HG03060 (cell line): ENCODE data around the gene DMD.

ENCODE experiments used
- ATAC-seq: cut with Tn5 transposase; IDR thresholded peaks from one replicate; pipeline ENCODE4 v1.9.1; 2021; ENCODE audit warnings: low read depth, moderate number of reproducible peaks; ENCODE audit not compliant: unreplicated experiment

DMD gene

DNA sequence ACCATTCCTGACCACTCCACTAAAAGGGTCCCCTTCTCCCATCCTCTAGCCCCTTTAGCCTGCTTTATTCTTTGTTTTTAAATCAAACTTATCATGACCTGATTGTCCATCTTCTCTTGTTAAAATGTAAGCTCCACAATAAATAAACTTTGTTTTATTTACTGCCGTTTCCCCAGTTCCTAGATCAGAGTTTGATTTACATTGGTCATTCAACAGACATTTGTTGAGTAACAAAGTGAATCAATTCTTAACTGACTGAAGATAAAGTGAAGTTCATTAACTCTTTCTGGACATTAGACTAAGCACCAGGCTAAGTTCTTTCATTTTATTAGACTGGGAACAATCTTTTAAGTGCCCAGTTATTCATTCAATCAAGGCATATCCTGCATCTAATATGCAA is 1876.4 kb downstream of the DMD start:
- no peak for ATAC-seq

DNA sequence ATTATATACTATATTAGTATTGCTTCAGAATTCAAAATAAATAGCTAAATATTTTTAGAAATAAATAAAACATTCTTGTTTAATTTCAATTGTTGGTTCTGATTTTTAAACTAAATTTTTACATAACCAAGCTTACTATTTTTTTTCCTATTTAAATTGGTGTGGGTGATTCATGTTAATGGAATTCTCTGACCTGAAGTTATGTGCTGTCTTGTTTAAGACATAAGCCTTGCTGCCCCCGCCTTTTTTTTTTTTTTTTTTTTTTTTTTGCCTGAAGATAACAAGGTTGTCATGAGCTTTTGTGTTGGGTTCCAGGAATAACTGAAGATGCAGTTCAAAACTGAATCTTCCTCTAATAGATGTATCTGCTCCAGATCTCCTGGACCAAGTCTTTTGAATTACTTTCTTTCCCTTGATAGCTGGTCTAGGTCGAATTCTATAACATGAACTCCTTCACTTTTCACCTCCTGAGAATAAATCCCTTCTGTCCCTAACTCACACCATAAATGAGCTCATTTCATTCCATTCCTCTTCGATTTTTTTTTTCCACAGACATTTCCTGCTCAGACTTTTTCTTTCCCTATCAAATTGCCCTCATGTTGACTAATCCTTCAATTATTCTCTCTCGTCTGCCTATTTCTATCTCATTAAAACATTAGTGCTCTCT is 1878.1 kb downstream of the DMD start:
- ATAC-seq: no peak

DNA sequence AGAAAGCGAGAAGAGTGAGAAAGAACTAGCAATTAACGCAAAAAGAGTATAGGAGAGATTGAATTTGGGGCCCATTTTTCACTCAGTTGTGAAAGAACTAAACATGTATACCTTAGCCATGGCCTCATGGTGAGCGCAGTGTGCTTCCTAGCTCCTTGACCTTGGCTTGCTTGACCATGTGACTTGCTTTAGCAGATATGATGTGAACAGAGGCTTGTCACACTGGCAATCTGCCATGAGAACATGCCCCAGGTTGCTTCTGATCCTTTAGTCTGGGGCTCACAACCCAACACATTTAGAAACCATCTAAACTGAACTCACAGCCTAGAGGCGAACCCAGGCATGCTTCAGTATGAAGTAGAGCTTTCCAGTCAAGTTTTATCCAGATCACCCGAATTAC is 1879.4 kb downstream of the DMD start:
- ATAC-seq: no peak

DNA sequence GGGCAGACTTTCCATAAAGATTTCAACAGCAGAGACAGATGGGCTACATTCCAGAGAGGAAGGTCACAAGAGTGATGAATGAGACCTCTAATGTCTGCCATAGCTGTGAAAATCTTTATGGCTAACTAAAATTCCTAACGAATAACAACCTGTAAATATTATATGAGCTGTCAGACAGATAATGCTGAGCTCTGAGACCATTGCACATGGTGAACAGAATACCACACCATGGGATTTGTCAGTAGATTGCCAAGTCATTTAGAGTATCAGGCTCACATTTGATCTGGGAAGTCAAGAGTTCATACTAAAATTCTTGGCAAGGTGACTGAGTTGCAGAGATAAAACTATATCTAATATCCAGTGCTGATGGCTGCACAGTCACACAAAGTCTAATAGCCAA is 1880.3 kb downstream of the DMD start:
- ATAC-seq: no peak

DNA sequence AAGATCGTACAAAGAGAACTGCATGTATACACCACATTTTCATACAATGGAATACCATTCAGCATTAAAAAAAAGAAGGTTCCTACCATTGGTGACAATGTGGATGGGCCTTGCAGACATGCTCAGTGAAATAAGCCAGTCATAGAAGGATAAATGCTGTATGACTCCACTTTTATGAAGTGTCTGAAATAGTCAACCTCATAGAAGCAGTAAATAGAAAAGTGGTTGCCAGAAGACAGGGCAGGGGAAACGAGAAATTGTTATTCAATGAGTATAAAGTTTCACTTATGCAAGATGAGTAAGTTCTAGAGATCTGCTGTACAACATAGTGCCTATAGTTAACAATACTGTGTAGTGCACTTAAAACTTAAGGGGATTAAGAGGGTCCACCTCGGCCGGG is 1882.1 kb downstream of the DMD start:
- ATAC-seq: no peak

DNA sequence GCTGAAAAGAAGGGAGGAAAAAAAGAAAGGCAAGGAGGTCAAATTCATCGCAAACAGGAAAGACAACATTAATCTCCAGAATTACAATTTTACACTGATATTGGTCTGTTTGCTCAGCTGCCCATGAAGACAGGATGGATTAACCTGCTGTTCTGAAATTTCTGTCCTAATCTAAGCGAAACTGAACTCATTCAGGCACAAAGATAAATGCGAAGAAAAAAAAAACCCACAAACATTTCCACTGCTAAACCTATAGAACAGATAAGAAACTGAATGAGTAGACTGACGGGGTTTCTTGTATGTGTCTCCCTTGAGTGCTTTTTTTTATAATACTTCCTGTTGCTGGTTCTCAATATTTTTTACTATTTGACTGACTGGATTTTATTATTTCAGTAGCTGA is 1887.7 kb downstream of the DMD start:
- peak; percentile 73 for ATAC-seq

DNA sequence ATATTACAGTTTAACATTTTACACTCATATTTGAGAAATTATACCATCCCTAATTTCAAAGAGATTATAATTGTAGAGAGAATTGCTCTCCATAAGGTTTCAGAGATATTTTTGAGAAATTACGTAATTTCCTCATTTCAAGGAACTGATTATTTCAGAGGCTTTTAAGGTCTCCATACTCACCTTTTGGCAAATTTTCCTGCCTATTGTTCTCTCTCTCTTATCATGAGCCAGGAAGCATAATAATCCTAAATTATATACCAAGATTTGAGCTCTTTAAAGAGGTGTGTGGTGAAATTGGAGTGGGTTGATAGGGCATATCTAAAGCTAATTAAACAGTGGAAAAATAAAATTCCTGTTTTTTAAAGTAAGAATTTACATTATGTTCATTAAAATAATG is 1890.6 kb downstream of the DMD start:
- ATAC-seq: no peak

DNA sequence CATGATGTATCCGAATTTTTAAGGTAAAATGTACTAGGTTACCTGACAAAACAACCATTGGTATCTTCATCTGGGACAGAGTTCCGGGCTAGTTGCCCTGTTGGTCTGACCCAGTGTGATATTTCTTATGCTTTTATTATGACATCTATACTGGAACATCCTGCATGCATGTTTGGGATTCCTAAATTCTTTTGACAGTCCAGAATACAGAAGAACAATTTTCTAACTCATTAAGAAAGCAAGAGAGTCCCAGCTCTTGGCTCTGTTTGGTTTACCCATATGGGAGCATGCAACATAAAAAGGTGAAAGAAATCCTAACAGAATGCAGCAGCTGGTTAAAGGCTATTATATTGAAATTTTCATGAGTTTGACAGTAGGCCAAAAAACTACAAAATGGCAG is 1891.8 kb downstream of the DMD start:
- ATAC-seq: no peak

DNA sequence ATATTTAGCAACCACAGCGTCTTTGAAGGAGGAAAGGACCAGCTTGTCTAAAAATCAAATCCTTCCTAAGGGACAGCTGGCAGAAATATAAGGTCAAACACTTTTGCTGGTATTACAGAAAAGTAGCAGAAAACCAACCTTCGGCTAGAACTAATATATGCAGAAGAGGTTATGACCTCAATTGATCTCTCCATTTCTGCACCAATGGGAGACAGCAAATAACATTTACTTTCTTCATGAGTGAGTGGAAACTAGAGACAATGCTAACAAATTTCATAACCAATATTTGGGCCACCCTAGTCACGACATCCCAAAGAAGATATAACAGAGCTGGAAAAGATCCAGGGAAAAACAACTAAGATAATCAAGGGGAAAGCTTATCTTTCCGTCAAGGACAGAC is 1892.5 kb downstream of the DMD start:
- no peak for ATAC-seq

DNA sequence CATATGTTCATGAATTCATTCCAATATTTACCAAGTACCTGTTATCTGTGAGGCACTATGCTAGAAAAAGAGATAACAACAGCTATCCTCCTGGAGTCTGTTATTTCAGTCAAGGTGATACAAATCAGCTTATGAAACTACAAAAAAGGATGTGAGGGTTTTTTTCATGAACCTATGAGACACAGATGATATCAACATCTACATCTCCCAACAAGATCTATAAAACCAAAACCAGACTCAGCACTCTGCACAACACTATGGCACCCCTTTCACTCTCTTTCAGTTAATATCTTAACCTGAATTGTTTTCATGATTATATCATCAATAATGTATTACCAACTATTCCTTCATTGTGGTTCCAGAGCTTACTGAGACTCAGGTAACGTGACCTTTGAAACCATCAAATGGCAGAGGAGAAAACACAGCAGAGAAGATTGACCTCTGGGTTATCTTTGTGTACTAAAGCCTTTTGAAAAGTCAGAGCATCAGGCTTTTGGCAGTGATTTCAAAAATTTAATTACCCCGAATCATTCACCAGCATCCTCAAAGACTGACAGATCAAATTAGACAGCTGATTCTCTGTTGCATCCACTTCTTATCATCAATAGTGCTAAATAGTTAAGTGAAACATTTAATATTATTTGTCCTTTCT is 1894.9 kb downstream of the DMD start:
- ATAC-seq: no peak

DNA sequence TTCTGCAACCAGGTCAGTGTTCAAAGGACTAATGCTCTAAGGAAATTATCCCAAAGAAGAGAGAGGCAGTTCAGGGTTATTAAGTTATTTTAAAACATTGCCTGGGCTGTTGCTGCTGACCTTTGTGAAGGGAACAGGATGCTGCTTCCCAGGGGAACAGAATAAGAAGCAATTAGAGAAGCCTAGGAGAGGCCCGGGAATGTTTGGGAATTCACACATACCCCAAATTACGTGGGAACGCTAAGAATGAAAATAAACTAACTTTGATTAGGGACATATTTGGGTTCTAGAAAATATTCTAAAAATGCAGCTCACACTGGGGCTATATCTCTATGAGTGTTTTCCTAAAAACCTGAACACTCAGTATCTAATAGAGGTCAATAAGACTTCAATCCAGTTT is 1896.4 kb downstream of the DMD start:
- ATAC-seq: no peak

DNA sequence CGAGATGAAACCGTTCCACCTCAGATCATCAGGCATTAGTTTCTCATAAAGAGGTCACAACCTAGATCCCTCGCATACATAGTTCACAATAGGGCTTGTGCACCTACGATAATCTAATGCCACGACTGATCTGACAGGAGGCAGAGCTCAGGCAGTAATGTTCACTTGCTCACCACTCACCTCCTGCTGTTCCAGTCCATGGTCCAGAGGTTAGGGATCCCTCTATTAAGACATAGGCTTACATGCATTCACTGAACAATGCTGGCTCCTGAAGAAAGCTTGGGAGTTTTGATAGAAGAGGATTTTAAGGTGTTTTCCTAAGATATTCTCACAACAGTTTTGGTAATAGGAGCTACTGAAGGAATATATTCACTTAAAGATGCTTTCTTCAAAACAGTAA is 1903.4 kb downstream of the DMD start:
- ATAC-seq: no peak

DNA sequence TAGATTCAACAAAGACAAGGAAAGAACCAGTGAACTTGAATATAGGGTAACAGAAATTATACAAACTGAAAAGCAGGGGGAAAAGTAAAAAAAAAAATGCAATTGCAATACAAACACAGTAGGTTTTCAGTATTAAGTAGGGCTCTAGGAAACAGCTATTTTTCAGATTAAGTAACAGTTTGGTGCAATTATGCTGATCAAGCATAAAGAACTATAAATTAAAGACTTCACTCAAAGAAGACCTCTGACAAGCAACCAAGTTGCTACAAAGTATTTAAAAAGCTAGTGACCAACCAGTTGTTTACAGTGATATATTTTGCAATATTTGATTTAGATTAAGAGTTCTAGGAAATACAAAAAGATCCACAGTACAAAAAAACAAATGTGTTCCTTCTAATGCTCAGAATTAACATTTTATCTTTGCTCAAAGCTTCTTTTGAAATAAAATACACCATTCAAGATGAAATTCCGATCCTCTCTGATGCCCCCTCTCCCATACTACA is 1908.7 kb downstream of the DMD start:
- ATAC-seq: no peak

DNA sequence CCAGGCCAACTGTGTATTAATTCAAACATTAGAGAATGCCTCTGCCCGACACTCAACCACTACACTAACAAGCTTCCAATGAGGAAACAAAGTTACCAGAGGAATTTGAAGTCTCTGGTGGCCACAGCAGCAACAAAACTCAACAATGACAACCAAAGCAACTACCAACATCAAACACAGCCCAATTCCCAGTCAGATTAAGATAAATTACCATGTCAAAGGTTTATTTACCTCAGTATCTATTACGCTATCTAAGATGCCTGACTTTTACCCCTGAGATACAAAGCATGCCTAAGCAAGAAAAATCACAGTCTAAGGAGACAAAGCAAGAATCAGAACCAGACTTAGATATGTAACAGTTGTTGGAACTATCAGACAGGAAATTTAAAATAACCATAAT is 1909.4 kb downstream of the DMD start:
- no peak for ATAC-seq

DNA sequence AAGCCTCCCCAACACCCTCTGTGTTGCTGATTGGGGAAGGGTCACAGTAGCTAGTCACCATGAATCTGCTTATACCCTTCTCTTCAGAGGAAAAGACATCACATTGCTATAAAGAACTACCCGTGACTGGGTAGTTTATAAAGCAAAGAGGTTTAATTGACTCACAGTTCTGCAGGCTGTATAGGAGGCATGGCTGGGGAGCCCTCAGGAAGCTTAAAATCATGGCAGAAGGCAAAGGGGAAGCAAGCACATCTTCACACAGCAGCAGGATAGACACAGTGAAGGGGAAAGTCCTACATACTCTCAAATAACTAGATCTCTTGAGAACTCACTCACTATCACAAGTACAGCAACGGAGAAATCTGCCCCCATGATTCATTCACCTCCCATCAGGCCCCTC is 1910.1 kb downstream of the DMD start:
- no peak for ATAC-seq

DNA sequence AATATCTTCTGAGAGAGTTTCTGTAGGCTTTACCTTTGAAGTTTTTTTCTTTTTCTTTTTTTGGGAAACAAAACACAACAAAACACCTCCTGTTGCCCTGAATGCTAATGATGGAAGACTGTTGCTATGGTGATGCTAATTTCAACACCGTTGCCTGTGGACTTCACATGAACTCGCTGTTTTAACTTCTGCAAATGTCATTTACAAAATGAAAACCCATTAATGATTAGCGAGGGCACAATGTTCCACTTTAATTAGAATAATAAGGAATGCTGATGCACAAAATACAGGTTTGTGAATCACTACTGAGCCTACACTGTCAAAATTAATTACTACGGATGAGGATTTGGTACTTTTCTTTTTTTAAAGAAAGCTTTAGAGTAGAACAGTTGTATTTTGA is 1912.4 kb downstream of the DMD start:
- ATAC-seq: no peak

DNA sequence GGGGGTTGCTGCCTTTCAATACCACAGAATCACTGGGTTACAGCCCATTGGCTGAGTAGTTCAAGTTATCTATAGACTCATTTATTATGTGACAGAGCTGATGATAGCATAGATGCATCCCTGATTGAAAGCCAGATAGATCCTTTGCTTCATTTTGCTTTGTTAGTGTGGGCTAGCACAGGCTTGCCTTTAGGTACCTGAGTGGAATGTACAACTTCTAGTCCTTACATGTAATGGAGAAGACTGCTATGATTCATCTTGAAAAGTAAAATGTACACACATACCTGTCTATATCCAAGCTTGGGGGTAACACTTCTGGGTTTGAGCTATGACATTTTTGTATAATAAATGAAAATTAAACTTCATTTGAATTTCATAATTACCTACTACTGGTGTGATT is 1913.5 kb downstream of the DMD start:
- no peak for ATAC-seq

DNA sequence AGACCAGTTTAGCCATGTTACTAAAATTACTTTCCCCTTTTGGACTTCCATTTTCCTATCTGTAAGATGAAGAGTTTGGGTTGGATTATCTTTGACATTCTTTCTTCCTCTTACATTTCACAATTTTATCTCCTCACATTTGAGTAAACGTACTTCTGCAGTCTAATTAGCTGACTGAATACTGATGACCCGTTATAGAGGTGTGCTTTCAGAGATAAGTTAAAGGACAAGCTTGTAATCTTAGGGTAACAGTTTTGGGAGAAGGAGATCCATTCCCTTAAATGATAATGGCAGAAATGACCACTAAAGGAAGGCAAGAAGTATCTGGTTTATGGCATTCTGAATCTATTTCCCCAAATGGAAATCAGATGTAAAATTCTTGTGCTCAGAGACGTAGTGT is 1916.9 kb downstream of the DMD start:
- ATAC-seq: no peak

DNA sequence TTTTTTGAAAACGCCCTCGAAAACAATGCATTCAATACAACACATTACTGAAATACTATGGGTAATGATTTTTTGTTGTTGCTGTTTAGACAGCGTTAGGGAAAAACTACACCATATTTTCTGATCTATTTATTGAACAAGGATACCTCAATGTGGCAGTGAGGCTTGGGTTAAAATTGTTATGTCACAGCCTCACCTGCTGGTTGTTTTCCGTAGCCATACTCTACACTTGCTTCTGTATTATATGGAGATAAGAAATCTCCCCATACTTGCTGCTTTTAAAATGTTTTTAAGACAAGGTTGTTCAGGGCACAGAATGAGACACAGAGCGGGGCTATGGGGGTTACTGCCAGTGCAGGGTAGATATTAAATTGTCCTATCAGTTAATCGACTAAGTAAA is 1917.9 kb downstream of the DMD start:
- ATAC-seq: no peak

DNA sequence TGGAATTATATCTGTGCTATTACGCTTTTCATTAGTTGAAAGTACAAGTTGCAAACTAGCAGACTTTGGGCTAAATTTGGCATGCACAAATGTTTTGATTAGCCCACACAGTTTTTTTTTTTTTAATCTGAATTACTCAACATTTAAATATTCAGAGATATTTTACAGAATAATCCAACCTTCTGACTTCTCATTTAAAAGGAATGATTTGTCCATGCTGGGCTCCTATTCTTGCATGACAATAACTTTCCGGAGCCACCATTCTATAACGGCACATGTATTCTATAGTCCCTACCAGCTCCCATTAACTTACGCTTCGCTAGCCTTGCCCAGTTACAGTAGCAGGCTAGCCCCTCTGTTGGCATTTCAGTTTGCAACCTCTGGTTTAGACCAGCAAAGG is 1920.2 kb downstream of the DMD start:
- no peak for ATAC-seq

DNA sequence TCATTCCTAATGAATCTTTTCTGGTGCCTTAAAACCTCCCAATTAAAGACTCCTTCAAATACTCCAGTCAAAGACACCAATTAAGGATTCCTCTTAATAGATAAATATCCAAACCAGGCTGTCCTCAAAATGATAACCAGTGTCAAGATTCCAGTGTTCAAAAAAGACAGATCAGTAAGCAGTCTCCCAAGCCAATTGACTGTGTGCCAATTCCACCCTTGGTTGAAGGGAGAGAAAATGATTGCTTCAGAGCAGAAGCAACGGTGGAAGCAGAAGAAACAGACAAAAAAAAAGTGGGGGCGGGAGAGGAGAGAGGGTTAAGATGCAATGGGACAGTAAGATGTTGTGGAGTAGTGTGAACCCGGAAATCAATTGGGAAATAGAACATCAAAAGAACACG is 1923.5 kb downstream of the DMD start:
- ATAC-seq: no peak

DNA sequence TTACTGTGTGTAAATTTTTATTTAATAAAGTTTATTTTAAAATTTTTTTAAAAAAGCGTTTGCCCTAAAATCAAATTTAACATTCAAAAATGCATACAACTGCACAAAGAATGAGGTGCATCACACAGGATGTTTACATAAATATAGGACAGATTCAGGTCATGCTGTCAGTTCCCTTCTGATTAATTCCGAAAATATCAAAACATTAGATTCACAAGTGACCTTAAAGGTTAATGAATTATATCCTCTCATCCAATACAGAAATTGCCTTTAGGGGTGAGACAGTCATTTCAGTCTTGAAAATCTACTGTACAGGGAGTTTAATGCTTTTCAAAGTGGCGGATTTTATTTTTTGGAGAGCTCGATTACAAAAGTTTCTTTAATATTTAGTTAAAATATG is 1930.8 kb downstream of the DMD start:
- no peak for ATAC-seq

DNA sequence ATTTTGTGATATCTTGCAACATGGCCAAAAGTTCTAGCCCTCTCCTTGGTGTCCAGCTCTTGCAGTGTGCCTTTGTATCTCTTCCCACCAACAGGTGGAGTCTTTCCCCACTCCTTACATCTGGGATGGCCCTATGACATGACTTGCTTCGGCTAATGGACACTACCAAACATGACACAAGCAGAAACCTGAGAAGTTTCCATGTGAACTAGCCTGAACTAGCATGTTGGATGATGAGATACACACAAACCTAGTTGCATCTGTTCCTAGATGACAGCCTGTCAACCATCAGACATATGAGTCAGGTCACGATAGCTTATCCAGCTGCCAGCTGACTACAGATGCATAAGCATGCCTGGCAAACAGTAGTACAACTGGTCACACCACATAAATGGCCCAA is 1932.0 kb downstream of the DMD start:
- no peak for ATAC-seq
